ENCODE data around the gene TBC1D30. TPM values are rescaled to one million over a fixed set of nuclear protein-coding genes. Genes with fewer than 3 reads are reported as not detected.

The TBC1D30 gene
- total RNA-seq, 2 donors from 2014 or later = 68.7 to 91.0 TPM

DNA sequence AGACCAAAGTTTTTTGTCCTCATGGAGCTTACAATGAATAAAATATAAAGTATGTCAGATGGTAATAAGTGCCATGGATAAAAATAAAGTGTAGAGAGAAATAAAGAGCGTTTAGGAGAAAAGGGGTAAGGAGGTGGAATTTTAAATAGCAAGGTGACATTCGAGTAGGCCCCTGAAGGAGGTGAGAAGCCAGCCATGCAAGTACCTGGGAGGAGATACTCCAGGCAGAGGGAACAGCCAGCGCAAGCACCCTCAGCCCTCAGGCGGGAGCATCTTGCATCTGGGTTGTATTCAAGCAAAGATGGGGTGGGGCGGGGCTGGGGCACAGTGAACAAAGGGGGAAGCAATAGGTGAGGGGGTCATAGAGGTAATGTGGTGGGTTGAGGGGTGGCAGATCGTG, 4.3 kb downstream of the TBC1D30 start:
- H3K4me1 ChIP-seq = peaks cover 21% of the 10 kb centered on the region
- peaks cover 0 to 6% of the 10 kb centered on the region in 2 donors for H3K36me3 ChIP-seq (replicated peaks in 1 of 2; ENCODE audit: insufficient read depth in 1 of 2, low read depth in 2 of 2)
- TF ChIP-seq, protein P1, sequence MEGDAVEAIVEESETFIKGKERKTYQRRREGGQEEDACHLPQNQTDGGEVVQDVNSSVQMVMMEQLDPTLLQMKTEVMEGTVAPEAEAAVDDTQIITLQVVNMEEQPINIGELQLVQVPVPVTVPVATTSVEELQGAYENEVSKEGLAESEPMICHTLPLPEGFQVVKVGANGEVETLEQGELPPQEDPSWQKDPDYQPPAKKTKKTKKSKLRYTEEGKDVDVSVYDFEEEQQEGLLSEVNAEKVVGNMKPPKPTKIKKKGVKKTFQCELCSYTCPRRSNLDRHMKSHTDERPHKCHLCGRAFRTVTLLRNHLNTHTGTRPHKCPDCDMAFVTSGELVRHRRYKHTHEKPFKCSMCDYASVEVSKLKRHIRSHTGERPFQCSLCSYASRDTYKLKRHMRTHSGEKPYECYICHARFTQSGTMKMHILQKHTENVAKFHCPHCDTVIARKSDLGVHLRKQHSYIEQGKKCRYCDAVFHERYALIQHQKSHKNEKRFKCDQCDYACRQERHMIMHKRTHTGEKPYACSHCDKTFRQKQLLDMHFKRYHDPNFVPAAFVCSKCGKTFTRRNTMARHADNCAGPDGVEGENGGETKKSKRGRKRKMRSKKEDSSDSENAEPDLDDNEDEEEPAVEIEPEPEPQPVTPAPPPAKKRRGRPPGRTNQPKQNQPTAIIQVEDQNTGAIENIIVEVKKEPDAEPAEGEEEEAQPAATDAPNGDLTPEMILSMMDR (IDR thresholded peaks at IDR 0.05) = no peak
- no peak for TF ChIP-seq POLR2A (IDR thresholded peaks at IDR 0.05)
- 88 to 92% methylated on average over 6 of the region's 6 CpGs for WGBS, 2 donors
- no peaks in the 10 kb centered on the region for H3K27me3 ChIP-seq
- intact Hi-C loops (cut with DNase I) = no loop called here
- DNase-seq (no peak), ATAC-seq (no peak)
- H3K27ac ChIP-seq = no peak overlapping the region
- H3K9me3 ChIP-seq = no peaks in the 10 kb centered on the region
- no peak overlapping the region for H3K4me3 ChIP-seq

DNA sequence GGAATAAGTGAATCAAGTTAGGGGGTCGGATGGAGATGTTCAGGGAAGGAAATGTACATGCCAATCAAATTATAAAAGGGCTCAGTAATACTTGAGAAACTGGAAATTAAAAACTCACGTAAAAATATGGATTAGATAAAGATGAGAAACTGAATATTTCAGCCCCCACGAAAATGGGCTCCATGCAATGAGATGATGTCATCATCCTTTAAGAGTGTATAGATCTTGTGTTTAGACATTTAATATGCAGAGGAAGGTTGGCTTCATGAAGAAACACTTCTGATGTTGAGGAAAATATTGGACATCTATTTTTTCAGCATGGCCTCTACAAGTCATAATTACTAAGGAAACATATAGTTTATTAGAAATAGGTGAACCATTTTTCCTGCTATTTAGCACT, 9.5 kb downstream of the TBC1D30 start:
- TF ChIP-seq, protein P1 (IDR thresholded peaks at IDR 0.05) = no peak
- no peak for TF ChIP-seq POLR2A (IDR thresholded peaks at IDR 0.05)
- intact Hi-C loops (cut with DNase I) = no loop called here
- H3K27ac ChIP-seq = no peak overlapping the region
- H3K36me3 ChIP-seq (replicated peaks in 1 of 2; ENCODE audit: insufficient read depth in 1 of 2, low read depth in 2 of 2) = peaks cover 0 to 13% of the 10 kb centered on the region in 2 donors
- ATAC-seq = no peak
- no peak overlapping the region for H3K4me3 ChIP-seq
- no peak for DNase-seq
- no peaks in the 10 kb centered on the region for H3K27me3 ChIP-seq
- H3K4me1 ChIP-seq = peaks cover 24% of the 10 kb centered on the region
- H3K9me3 ChIP-seq = no peaks in the 10 kb centered on the region
- WGBS, 2 donors = 80 to 83% methylated on average over 3 of the region's 3 CpGs

DNA sequence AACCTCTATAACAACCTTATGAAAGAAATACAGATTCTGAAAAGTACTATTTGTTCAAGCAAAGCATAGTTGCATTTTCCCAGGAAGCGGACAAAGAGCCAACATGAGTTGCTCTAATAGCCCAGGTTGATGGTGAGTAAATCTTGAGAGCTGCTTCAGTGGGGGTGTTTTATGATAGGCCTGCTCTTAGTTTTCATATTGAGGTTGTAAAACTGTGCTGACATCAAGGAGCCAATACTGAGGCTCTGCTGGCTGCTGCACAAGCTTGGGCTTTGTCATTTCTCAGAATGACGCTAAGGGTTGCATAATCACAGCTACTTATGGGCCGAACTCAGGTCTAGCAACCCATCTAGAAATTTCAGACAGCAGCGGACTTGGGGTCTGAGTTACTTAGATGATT, 11.5 kb downstream of the TBC1D30 start:
- no peak overlapping the region for H3K4me3 ChIP-seq
- intact Hi-C loops (cut with DNase I) = no loop called here
- H3K27me3 ChIP-seq = no peaks in the 10 kb centered on the region
- TF ChIP-seq POLR2A (IDR thresholded peaks at IDR 0.05) = no peak
- TF ChIP-seq, protein P1 (IDR thresholded peaks at IDR 0.05) = no peak
- 73 to 92% methylated on average over 4 of the region's 4 CpGs for WGBS, 2 donors
- H3K36me3 ChIP-seq (replicated peaks in 1 of 2; ENCODE audit: insufficient read depth in 1 of 2, low read depth in 2 of 2) = peaks cover 0 to 14% of the 10 kb centered on the region in 2 donors
- DNase-seq = no peak
- no peaks in the 10 kb centered on the region for H3K9me3 ChIP-seq
- peaks cover 24% of the 10 kb centered on the region for H3K4me1 ChIP-seq
- ATAC-seq = no peak
- H3K27ac ChIP-seq = no peak overlapping the region

DNA sequence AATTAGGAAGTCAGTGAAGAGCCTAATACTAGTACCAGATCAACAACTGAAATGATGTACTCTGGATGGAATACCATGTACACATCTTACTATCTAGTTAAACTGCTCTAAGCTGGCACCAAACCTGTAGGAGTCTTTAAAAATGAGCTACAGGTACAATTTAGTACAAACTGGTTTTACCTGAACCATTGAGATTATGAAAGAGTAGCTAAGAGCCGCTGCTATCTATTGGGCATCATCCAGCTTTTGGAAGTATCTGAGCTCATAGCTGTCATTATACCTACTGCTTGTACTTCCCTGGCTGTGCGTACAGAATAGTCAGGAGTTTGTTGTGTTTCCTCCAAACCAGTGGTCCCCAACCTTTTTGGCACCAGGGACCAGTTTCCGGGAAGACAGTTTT, 12.4 kb downstream of the TBC1D30 start:
- peak; percentile 84 for ATAC-seq
- 45 to 52% methylated on average over 3 of the region's 3 CpGs for WGBS, 2 donors
- H3K4me3 ChIP-seq = no peak overlapping the region

DNA sequence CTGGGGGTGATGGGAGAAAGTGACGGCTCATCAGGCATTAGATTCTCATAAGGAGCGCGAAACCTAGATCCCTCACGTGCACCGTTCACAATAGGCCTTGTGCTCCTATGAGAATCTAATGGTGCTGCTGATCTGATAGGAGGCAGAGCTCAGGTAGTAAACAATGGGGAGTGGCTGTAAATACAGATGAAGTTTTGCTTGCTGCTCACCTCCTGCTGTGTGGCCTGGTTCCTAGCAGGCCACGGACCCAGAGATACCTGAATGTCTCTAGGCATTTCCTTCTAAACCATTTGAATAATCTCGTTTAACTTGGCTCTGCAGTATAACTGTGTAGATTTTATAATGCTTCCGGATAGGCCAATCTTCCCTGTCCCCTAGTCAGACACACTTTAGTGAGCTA, 13.0 kb downstream of the TBC1D30 start:
- H3K36me3 ChIP-seq (replicated peaks in 1 of 2; ENCODE audit: insufficient read depth in 1 of 2, low read depth in 2 of 2) = peaks cover 0 to 13% of the 10 kb centered on the region in 2 donors
- no peaks in the 10 kb centered on the region for H3K9me3 ChIP-seq
- no peak overlapping the region for H3K4me3 ChIP-seq
- H3K27ac ChIP-seq = no peak overlapping the region
- ATAC-seq = no peak
- intact Hi-C loops (cut with DNase I) = no loop called here
- H3K4me1 ChIP-seq = peaks cover 24% of the 10 kb centered on the region
- no peak for DNase-seq
- H3K27me3 ChIP-seq = no peaks in the 10 kb centered on the region
- TF ChIP-seq, protein P1 (IDR thresholded peaks at IDR 0.05) = no peak
- no peak for TF ChIP-seq POLR2A (IDR thresholded peaks at IDR 0.05)
- WGBS, 2 donors = 56 to 82% methylated on average over 7 to 8 of the region's 8 CpGs

More for the DNA sequence above, 12.4 kb downstream of the TBC1D30 start:
- peak in 2 of 4 donors; percentile 18 to 34 for DNase-seq
- TF ChIP-seq, protein P1 (IDR thresholded peaks at IDR 0.05) = no peak
- no peak for TF ChIP-seq POLR2A (IDR thresholded peaks at IDR 0.05)
- H3K9me3 ChIP-seq = no peaks in the 10 kb centered on the region
- H3K27me3 ChIP-seq = no peaks in the 10 kb centered on the region
- peaks cover 0 to 14% of the 10 kb centered on the region in 2 donors for H3K36me3 ChIP-seq (replicated peaks in 1 of 2; ENCODE audit: insufficient read depth in 1 of 2, low read depth in 2 of 2)
- no peak overlapping the region for H3K27ac ChIP-seq
- peaks cover 24% of the 10 kb centered on the region for H3K4me1 ChIP-seq
- intact Hi-C loops (cut with DNase I) = no loop called here
